Liver (tissue), 3 donors: ENCODE data around the gene CISD1.

ENCODE experiments used
- ATF3 ChIP-seq: IDR thresholded peaks from 2 replicates; pipeline ENCODE4 v1.6.1; 2016; ENCODE audit warnings: antibody characterized with exemption
- EGR1 ChIP-seq, 2 donors: IDR thresholded peaks; 2 replicates each; pipeline ENCODE4 v1.6.1; 2016 to 2018; ENCODE audit warnings: antibody characterized with exemption in 2 of 2, low read depth in 2 of 2
- GABPA ChIP-seq, 2 donors: IDR thresholded peaks in 1 of 2; conservative IDR thresholded peaks in 1 of 2; 2 replicates each; pipeline ENCODE4 v1.6.1; 2016; ENCODE audit warnings: antibody characterized with exemption in 2 of 2, mild to moderate bottlenecking in 1 of 2, moderate library complexity in 1 of 2
- HNF4A ChIP-seq, 2 donors: conservative IDR thresholded peaks; 2 replicates each; pipeline ENCODE4 v1.6.1; 2016; ENCODE audit warnings: antibody characterized with exemption in 2 of 2, mild to moderate bottlenecking in 2 of 2
- HNF4G ChIP-seq: IDR thresholded peaks from 2 replicates; pipeline ENCODE4 v1.6.1; 2016; ENCODE audit warnings: antibody characterized with exemption
- JUND ChIP-seq, 2 donors: IDR thresholded peaks; 2 replicates each; pipeline ENCODE4 v1.6.1; 2016; ENCODE audit warnings: antibody characterized with exemption in 2 of 2
- RAD21 ChIP-seq, 2 donors: IDR thresholded peaks; 2 replicates each; pipeline ENCODE4 v1.6.1; 2016; ENCODE audit warnings: antibody characterized with exemption in 2 of 2, mild to moderate bottlenecking in 2 of 2
- TAF1 ChIP-seq: conservative IDR thresholded peaks from 2 replicates; pipeline ENCODE4 v1.6.1; 2016; ENCODE audit warnings: antibody characterized with exemption, mild to moderate bottlenecking
- TF ChIP-seq, protein P1 (sequence below): fragments of 150-350 bp; IDR thresholded peaks from 2 replicates; pipeline ENCODE4 v1.5.1; 2017; ENCODE audit warnings: improper control_type of control experiment, low read depth, low read length; ENCODE audit not compliant: missing input control
- TF ChIP-seq, protein P2 (sequence below): IDR thresholded peaks from 2 replicates; pipeline ENCODE4 v1.6.1; 2016; ENCODE audit warnings: antibody characterized with exemption, mild to moderate bottlenecking
- TF ChIP-seq, protein P3 (sequence below): IDR thresholded peaks from 2 replicates; pipeline ENCODE4 v1.6.1; 2016; ENCODE audit warnings: antibody characterized with exemption
- donor health status: healthy.
- donor health status: healthy.

GRCh38 chr10:58275261-58275660, 6.3 kb downstream of the CISD1 start:
- TF ChIP-seq, protein P1, sequence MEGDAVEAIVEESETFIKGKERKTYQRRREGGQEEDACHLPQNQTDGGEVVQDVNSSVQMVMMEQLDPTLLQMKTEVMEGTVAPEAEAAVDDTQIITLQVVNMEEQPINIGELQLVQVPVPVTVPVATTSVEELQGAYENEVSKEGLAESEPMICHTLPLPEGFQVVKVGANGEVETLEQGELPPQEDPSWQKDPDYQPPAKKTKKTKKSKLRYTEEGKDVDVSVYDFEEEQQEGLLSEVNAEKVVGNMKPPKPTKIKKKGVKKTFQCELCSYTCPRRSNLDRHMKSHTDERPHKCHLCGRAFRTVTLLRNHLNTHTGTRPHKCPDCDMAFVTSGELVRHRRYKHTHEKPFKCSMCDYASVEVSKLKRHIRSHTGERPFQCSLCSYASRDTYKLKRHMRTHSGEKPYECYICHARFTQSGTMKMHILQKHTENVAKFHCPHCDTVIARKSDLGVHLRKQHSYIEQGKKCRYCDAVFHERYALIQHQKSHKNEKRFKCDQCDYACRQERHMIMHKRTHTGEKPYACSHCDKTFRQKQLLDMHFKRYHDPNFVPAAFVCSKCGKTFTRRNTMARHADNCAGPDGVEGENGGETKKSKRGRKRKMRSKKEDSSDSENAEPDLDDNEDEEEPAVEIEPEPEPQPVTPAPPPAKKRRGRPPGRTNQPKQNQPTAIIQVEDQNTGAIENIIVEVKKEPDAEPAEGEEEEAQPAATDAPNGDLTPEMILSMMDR = no peak
- no peak for TF ChIP-seq RAD21 (IDR thresholded peaks at IDR 0.05)
- TF ChIP-seq JUND (IDR thresholded peaks at IDR 0.05) = no peak
- TF ChIP-seq TAF1 = no peak
- TF ChIP-seq, protein P2, sequence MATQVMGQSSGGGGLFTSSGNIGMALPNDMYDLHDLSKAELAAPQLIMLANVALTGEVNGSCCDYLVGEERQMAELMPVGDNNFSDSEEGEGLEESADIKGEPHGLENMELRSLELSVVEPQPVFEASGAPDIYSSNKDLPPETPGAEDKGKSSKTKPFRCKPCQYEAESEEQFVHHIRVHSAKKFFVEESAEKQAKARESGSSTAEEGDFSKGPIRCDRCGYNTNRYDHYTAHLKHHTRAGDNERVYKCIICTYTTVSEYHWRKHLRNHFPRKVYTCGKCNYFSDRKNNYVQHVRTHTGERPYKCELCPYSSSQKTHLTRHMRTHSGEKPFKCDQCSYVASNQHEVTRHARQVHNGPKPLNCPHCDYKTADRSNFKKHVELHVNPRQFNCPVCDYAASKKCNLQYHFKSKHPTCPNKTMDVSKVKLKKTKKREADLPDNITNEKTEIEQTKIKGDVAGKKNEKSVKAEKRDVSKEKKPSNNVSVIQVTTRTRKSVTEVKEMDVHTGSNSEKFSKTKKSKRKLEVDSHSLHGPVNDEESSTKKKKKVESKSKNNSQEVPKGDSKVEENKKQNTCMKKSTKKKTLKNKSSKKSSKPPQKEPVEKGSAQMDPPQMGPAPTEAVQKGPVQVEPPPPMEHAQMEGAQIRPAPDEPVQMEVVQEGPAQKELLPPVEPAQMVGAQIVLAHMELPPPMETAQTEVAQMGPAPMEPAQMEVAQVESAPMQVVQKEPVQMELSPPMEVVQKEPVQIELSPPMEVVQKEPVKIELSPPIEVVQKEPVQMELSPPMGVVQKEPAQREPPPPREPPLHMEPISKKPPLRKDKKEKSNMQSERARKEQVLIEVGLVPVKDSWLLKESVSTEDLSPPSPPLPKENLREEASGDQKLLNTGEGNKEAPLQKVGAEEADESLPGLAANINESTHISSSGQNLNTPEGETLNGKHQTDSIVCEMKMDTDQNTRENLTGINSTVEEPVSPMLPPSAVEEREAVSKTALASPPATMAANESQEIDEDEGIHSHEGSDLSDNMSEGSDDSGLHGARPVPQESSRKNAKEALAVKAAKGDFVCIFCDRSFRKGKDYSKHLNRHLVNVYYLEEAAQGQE = no peak
- no peak for TF ChIP-seq GABPA (IDR thresholded peaks at IDR 0.05 in 1 of 2, conservative IDR thresholded peaks at IDR 0.05 in 1 of 2)
- TF ChIP-seq HNF4A (conservative IDR thresholded peaks at IDR 0.05) = no peak
- TF ChIP-seq, protein P3, sequence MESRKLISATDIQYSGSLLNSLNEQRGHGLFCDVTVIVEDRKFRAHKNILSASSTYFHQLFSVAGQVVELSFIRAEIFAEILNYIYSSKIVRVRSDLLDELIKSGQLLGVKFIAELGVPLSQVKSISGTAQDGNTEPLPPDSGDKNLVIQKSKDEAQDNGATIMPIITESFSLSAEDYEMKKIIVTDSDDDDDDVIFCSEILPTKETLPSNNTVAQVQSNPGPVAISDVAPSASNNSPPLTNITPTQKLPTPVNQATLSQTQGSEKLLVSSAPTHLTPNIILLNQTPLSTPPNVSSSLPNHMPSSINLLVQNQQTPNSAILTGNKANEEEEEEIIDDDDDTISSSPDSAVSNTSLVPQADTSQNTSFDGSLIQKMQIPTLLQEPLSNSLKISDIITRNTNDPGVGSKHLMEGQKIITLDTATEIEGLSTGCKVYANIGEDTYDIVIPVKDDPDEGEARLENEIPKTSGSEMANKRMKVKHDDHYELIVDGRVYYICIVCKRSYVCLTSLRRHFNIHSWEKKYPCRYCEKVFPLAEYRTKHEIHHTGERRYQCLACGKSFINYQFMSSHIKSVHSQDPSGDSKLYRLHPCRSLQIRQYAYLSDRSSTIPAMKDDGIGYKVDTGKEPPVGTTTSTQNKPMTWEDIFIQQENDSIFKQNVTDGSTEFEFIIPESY = no peak
- TF ChIP-seq EGR1 (IDR thresholded peaks at IDR 0.05; ENCODE audit: low read depth in 2 of 2) = no peak
- no peak for TF ChIP-seq HNF4G
- no peak for TF ChIP-seq ATF3
